HS-27A (cell line): Measurements from ENCODE around the gene PPP6R3.
"Not testable (repeated sequence)": the region's sequence is repeated elsewhere in the genome, so short reads cannot be mapped to it uniquely, and the experiment has no call there.

Experiments
- DNase-seq: peaks from one replicate; pipeline ENCODE4 v3.0.0-alpha.2; 2012; ENCODE audit warnings: low read depth, missing footprints

PPP6R3 gene

DNA sequence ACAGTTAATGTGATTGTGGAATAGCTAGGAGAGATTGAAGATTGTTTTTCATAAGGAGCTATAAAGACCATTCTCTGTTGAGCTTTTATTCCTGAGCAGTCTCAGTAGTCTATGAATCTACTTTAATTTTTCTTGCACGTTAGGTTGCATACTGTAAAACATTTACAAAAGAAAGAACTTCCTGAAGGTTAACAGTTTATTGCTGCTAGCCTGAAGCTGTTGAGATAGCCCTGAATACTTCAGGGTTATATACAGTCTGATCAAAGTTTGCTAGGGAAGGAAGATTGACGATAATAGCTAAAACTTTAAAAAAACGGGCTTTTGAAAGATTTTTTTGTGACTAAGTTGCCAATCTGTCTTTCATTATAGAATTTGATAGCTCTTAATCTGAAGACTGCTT, 64.8 kb downstream of the PPP6R3 start:
- no peak for DNase-seq

DNA sequence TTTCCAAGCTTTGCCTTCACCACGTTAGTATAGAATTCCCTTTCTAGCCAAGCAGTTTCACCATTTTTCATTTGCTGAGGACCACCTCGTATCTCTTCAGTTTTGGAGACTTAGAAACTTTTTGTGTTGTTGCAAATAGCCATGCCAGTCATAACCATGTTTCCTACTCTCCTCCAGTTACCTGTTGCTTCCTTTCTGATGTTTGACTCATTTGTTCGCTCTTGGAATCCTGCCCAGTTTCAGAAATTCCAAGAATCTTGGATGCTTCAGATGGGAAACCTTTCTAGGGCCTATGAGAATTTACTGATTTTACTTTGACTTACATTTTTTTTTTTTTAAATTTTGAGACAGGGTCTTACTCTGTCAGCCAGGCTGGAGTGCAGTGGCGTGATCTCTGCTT, 65.4 kb downstream of the PPP6R3 start:
- DNase-seq, result peak; percentile 64

DNA sequence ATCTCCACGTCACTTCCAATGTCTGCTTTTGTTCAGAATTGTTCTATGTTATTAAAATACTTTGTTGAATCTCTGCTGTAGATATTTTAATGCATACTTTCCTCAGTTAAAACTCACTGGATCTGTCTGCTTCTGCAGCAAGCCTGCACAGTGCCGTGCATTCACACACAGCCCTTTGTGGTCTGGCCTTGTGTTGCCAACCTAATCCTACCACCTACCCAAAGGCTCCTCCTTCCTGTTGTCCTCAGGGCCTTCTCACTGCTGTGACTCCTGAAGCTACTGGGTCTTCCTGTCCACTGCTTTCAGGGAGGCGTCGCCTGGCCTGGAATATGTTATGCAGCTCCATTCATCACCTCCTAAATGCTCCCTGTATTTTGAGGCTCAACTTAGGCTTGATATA, 67.0 kb downstream of the PPP6R3 start:
- DNase-seq, result no peak

GRCh38 chr11:68528630-68529029, 68.1 kb downstream of the PPP6R3 start:
- no peak for DNase-seq

DNA sequence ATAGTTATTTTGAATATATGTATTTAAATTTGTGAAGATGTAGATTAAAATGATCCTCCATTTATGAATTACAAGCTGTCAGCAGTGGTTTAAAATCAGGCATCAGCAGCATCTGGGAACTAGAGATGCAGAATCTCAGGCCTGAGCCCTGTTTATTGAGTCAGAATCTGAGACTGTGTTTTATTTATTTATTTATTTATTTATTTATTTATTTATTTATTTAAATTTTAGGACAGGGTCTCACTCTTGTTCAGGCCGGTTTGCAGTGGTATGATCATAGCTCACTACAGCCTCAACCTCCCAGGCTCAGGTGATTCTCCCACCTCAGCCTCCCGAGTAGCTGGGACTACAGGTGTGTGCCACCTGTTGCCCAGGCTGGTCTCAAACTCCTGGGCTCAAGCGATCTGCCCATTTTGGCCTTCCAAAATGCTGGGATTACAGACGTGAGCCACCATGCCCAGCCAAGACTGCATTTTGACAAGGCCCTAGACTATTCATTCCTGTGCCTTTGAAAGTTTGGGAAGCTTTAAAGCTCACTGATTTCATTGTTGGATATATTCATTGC, 70.7 kb downstream of the PPP6R3 start:
- no peak for DNase-seq

GRCh38 chr11:68532727-68533369, 72.3 kb downstream of the PPP6R3 start:
- no peak for DNase-seq

DNA sequence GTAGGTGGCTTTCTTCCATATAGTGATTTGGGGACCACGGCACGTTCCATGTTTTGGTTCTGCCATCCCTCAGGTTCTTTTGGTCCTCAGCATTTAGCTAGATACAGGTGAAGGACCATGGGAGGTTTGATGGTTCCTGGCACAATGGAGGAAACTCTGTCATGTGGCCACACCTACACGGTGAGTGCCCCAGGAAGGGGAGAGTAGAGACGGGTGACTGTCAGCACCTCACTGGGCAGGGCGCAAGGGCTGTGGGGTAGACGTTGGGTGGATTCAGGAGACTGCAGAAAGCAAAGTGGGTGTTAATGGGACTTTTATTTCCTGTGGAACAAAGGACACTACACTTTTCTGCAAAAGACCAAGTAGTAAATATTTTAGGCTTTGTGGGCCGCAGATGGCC, 73.4 kb downstream of the PPP6R3 start:
- no peak for DNase-seq

GRCh38 chr11:68535098-68535497, 74.5 kb downstream of the PPP6R3 start:
- DNase-seq, result no peak

- DNase-seq, result no peak
These were observed 76.2 kb downstream of the PPP6R3 start for GRCh38 chr11:68536706-68537105.

DNA sequence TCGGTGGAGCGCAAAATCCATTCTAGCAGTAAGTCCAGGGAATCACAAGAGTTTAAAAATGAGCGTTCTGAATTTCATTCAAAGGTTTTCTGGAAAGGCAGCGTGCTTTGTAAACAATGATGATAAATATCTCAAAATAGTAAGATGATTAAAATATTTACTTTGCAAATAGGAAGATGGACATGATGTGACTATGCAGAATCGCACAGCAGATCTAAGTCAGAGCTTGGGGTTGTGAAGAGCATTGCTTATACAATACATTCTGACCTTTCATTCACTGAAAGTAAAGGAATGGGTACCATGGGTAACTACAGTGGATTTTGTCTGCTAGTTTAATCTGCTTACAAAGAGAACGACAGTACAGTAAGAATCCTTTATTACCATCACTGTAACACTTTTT, 77.5 kb downstream of the PPP6R3 start:
- no peak for DNase-seq

GRCh38 chr11:68539395-68539794, 78.8 kb downstream of the PPP6R3 start:
- no peak for DNase-seq

GRCh38 chr11:68540504-68540903, 80.0 kb downstream of the PPP6R3 start:
- DNase-seq, result not testable (repeated sequence)

GRCh38 chr11:68541116-68541515, 80.6 kb downstream of the PPP6R3 start:
- DNase-seq, result no peak

GRCh38 chr11:68541991-68542390, 81.4 kb downstream of the PPP6R3 start:
- no peak for DNase-seq

DNA sequence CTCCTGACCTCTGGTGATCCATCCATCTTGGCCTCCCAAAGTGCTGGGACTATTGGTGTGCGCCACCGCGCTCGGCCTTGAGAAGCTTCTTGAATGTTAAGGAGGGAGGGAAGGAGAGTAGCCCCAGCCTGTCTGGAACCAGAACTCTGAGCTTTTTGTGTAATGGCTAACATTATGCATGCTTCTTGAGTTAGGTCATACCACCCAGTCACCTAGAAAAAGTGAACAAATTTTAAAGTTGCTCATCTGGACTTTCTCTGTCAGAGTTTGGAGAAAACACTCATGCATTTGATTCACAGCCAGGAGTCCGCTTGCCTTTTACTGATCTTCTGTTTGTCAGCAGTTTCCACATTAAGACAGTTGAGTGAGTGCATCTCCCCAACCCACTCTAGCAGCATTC, 82.1 kb downstream of the PPP6R3 start:
- DNase-seq, result peak; percentile 27

DNA sequence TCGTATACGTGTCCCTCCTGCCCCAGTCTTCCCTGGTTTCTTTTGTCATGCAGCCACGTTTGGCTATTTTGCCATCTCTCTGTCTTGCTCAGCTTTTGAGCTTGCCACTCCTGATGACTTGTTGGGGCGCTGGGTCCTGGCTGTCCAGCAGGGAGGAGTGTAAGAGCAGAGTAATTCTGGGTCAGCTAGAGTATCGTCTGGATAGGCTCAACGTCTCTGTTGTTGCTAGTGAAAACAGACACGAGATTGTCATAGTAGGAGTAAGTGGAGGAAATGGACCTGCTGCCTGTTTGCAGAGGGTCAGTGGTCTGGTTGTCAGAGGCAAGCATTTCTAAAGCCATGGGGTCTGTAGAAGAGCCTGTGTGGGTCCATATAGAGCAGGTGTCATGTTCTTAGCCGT, 83.0 kb downstream of the PPP6R3 start:
- no peak for DNase-seq

DNA sequence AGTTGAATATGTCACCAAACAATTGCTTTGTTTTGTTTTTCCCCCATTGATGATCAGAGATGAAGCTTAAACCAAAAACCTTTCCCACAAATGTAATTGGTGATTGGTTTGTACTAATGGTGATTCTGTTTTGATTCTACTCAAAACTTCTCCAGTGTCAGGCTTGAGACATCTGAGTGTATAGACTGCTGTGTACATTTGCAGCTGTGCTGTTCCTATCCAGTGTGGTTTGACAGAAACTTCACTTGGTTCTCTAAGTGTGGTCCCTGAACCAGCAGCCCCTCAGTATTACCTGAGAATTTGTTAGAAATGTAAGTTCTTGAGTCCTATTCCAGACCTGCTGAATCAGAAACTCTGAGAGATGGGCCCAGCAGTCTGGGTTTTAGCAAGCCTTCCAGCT, 84.8 kb downstream of the PPP6R3 start:
- no peak for DNase-seq

DNA sequence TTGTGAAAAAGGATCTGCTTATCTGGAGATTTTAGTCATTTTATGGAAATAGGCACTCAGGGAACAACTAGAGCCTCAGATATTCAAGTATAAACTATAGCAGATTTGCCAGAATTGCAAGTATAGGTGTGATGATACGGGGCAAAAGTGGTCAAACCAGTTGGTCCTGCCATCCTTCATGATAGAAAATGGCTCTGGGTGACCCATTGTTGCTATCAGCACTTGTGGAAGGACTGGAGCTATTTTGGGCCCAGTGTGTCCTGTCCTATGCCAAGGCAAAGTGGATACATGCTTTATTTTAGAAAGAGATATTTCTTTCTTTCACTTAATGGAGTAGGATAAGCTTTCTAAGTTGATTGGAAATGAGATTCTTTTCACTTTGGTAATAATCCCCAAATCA, 85.2 kb downstream of the PPP6R3 start:
- DNase-seq, result no peak

- no peak for DNase-seq
These were observed 86.0 kb downstream of the PPP6R3 start for GRCh38 chr11:68546555-68546954.

- DNase-seq, result no peak
These were observed 89.4 kb downstream of the PPP6R3 start for GRCh38 chr11:68549789-68550484.

DNA sequence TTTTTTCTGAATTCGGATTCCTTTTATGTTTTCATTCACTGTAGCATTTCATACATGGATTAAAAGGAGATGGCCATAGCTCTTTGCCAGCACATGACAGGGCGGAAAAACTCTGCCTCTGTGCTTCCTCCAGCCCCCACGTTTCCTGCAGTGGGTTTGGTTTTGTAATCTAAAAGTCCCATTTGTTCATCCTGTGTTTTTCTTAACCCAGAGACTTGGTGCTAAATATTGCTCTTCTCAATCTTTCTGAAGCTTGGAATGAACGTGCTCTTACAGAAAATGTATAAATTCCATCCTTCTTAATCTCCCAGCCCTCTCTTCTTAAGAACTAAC, 89.9 kb downstream of the PPP6R3 start:
- DNase-seq, result no peak

DNA sequence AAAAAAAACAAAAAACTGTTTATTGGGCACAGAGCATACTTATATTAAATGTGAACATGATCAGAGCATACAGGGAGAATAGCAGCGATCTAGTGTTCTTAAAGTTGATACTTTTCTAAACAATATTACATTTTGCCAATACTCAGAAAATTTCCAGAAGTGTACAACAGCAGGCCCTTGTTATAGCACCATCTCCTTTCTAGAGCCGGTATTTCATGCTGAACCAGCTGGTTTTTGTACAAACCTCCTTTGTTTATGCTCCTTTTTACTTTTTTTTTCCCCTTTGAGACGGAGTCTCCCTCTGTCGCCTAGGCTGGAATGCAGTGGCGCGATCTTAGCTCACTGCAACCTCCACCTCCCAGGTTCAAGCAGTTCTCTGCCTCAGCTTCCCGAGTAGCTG, 90.7 kb downstream of the PPP6R3 start:
- no peak for DNase-seq

GRCh38 chr11:68551777-68552176, 91.2 kb downstream of the PPP6R3 start:
- no peak for DNase-seq

- no peak for DNase-seq
These were observed 92.0 kb downstream of the PPP6R3 start for GRCh38 chr11:68552542-68552941.
